ENCODE results near the gene SLCO6A1. TPM values are rescaled to one million over a fixed set of nuclear protein-coding genes. Genes with fewer than 3 reads are reported as not detected.

SLCO6A1 gene
- total and polyA plus RNA-seq, 2 experiments from 2014 or later, result 0.34 to 3.1 TPM

- no peaks in the 10 kb centered on the region for H3F3A ChIP-seq (replicated peaks; ENCODE audit: low read depth)
- Mint-ChIP-seq H3K4me3 (no peak overlapping the region), H3K27me3 (ENCODE audit: insufficient read depth, low read depth, poor library complexity) (no peaks in the 10 kb centered on the region), H3K4me1 (no peaks in the 10 kb centered on the region), H3K27ac (no peak overlapping the region), H3K9me3 (no peaks in the 10 kb centered on the region; the same call in 2 of the 3 replicates), H3K36me3 (ENCODE audit: low read depth) (no peaks in the 10 kb centered on the region)
- TF ChIP-seq ZNF462 (CRISPR knock-in tag; IDR thresholded peaks at IDR 0.05), result no peak
- no peak for TF ChIP-seq NANOG (IDR thresholded peaks at IDR 0.05; ENCODE audit: borderline replicate concordance)
- no peak for TF ChIP-seq EZH2 (IDR thresholded peaks at IDR 0.05; ENCODE audit: low read depth, unreplicated experiment)
- TF ChIP-seq EZH2phosphoT487 (IDR thresholded peaks at IDR 0.05; ENCODE audit: unreplicated experiment), result no peak
- TF ChIP-seq CREB1 (CRISPR knock-in tag; IDR thresholded peaks at IDR 0.05; ENCODE audit: low read depth), result no peak
- TF ChIP-seq CTCF (conservative IDR thresholded peaks at IDR 0.05; ENCODE audit: low read depth in 2 of 2), result no peak
- no peak overlapping the region for H3K4me3 ChIP-seq
- H2AFZ ChIP-seq, result no peak overlapping the region
- H3K36me3 ChIP-seq (ENCODE audit: insufficient read depth), result no peaks in the 10 kb centered on the region
- H3K4me1 ChIP-seq (ENCODE audit: insufficient read depth), result no peaks in the 10 kb centered on the region
- no peak overlapping the region for H3K4me2 ChIP-seq
- H3K27ac ChIP-seq (ENCODE audit: low read depth), result no peak overlapping the region
- no peaks in the 10 kb centered on the region for H4K20me1 ChIP-seq (replicated peaks; ENCODE audit: insufficient read depth)
- ATAC-seq (no peak), DNase-seq (ENCODE audit: low spot score) (no peak)
- H3K9me2 ChIP-seq (ENCODE audit: insufficient read depth), result no peaks in the 10 kb centered on the region
- no peaks in the 10 kb centered on the region for H3K79me2 ChIP-seq (replicated peaks; ENCODE audit: insufficient read depth)
- no peaks in the 10 kb centered on the region for H3K27me3 ChIP-seq (ENCODE audit: insufficient read depth)
Measured at GRCh38 chr5:102385365-102385764, 113.4 kb downstream of the SLCO6A1 start.

Measured in GM23338 (cell line).